HepG2 (cell line): ENCODE data around the gene EYA2. TPM values are rescaled to one million over a fixed set of nuclear protein-coding genes. Genes with fewer than 3 reads are reported as not detected.

Experiments
- AHDC1 ChIP-seq: sonication (generic); formaldehyde crosslinking; IDR thresholded peaks from 2 replicates; pipeline ENCODE4 v1.5.1; 2020; ENCODE audit warnings: mild to moderate bottlenecking, missing genetic modification reagents, borderline replicate concordance
- ATM ChIP-seq: fragments of 450-650 bp; IDR thresholded peaks from 2 replicates; pipeline ENCODE4 v1.7.1; 2017; ENCODE audit warnings: mild to moderate bottlenecking, borderline replicate concordance
- CENPX ChIP-seq: sonication (generic); formaldehyde crosslinking; IDR thresholded peaks from 2 replicates; pipeline ENCODE4 v1.9.0; 2021; ENCODE audit warnings: mild to moderate bottlenecking, missing genetic modification reagents, moderate library complexity
- CHD2 ChIP-seq: IDR thresholded peaks from 2 replicates; pipeline ENCODE4 v1.6.1; 2011; ENCODE audit warnings: low read depth, low read length, improper control_type of control experiment
- CREM ChIP-seq, 2 experiments: sonication (generic) in 1 of 2; formaldehyde crosslinking in 1 of 2; IDR thresholded peaks; 2 replicates each; pipeline versions ENCODE4 v1.4.0 to v1.6.1; 2016 to 2020; ENCODE audit warnings: antibody characterized with exemption in 1 of 2, mild to moderate bottlenecking in 1 of 2, missing genetic modification reagents in 1 of 2
- HNF4A ChIP-seq: sonication (generic); formaldehyde crosslinking; IDR thresholded peaks from 2 replicates; pipeline ENCODE4 v1.4.0; 2020; ENCODE audit warnings: missing genetic modification reagents
- HNRNPL ChIP-seq: fragments of 200-400 bp; formaldehyde crosslinking; IDR thresholded peaks from 2 replicates; pipeline ENCODE4 v1.6.1; 2017; ENCODE audit warnings: mild to moderate bottlenecking, low read depth, low read length
- IRF1 ChIP-seq: sonication (generic); formaldehyde crosslinking; IDR thresholded peaks from 2 replicates; pipeline ENCODE4 v1.4.0; 2020; ENCODE audit warnings: low read depth, mild to moderate bottlenecking, missing genetic modification reagents
- KLF11 ChIP-seq: IDR thresholded peaks from 2 replicates; pipeline ENCODE4 v1.6.1; 2016; ENCODE audit warnings: missing compliant biosample characterization
- MXD1 ChIP-seq: sonication (generic); formaldehyde crosslinking; IDR thresholded peaks from 2 replicates; pipeline ENCODE4 v1.4.0; 2020; ENCODE audit warnings: mild to moderate bottlenecking, missing genetic modification reagents
- PHB2 ChIP-seq: fragments of 450-650 bp; IDR thresholded peaks from 2 replicates; pipeline ENCODE4 v1.6.1; 2018; ENCODE audit not compliant: partially characterized antibody
- PITX1 ChIP-seq: sonication (generic); formaldehyde crosslinking; IDR thresholded peaks from 2 replicates; pipeline ENCODE4 v1.5.1; 2020; ENCODE audit warnings: mild to moderate bottlenecking, missing genetic modification reagents
- SP4 ChIP-seq: sonication (generic); formaldehyde crosslinking; IDR thresholded peaks from 2 replicates; pipeline ENCODE4 v1.8.1; 2023; ENCODE audit warnings: mild to moderate bottlenecking, missing genetic modification reagents
- SP5 ChIP-seq: IDR thresholded peaks from 2 replicates; pipeline ENCODE4 v1.6.1; 2016; ENCODE audit warnings: low read depth, borderline replicate concordance
- ZFP36 ChIP-seq: fragments of 150-350 bp; IDR thresholded peaks from 2 replicates; pipeline ENCODE4 v1.6.1; 2018; ENCODE audit warnings: borderline replicate concordance, low read length, low read depth; ENCODE audit not compliant: partially characterized antibody
- ZNF225 ChIP-seq: sonication (generic); formaldehyde crosslinking; IDR thresholded peaks from 2 replicates; pipeline ENCODE4 v1.4.0; 2020; ENCODE audit warnings: mild to moderate bottlenecking, missing genetic modification reagents
- ZNF296 ChIP-seq: sonication (generic); formaldehyde crosslinking; conservative IDR thresholded peaks from 2 replicates; pipeline ENCODE4 v1.5.0; 2020; ENCODE audit warnings: mild to moderate bottlenecking, missing genetic modification reagents
- ZNF543 ChIP-seq: sonication (generic); formaldehyde crosslinking; IDR thresholded peaks from 2 replicates; pipeline ENCODE4 v1.4.0; 2020; ENCODE audit warnings: mild to moderate bottlenecking, missing genetic modification reagents
- ZNF776 ChIP-seq: sonication (generic); formaldehyde crosslinking; IDR thresholded peaks from 2 replicates; pipeline ENCODE4 v1.4.0; 2020; ENCODE audit warnings: mild to moderate bottlenecking, missing genetic modification reagents
- polyA plus RNA-seq, 8 experiments: library from polyadenylated mRNA; depleted of rRNA in 3 of 8; stranded (reverse) in 7 of 8; unstranded in 1 of 8; fragments of >200 nt; fragmentation: Illumina TruSeq in 4 of 8; extraction: Trizol in 4 of 8; gene quantifications; 2 replicates each; pipeline versions ENCODE4 v1.2.1 to v1.2.3, GENCODE V29; 2011 to 2016; ENCODE audit warnings: low read depth in 4 of 8, missing spikeins in 1 of 8, mixed read lengths in 1 of 8; ENCODE audit not compliant: insufficient read depth in 1 of 8
- total RNA-seq, 5 experiments: library from RNA; depleted of rRNA; stranded (reverse); fragments of >200 nt; fragmentation: Illumina TruSeq; extraction: Trizol; gene quantifications; 2 replicates each; pipeline ENCODE4 v1.2.3, GENCODE V29; 2016; ENCODE audit warnings: low read depth in 1 of 5

The EYA2 gene
- total and polyA plus RNA-seq, 2 of the 13 experiments (the other 11 are each of a cell fraction or from before 2014, with no cell fraction given) = not detected

GRCh38 chr20:47196091-47197081 is 301.7 kb downstream of the EYA2 start (continued):
- TF ChIP-seq AHDC1 (CRISPR knock-in tag) = no peak
- TF ChIP-seq KLF11 (CRISPR knock-in tag) = no peak
- peak; percentile 66; the same call in 1 of the 2 replicates for TF ChIP-seq ZNF776 (CRISPR knock-in tag)
- no peak for TF ChIP-seq CREM (IDR thresholded peaks at IDR 0.05)
- TF ChIP-seq CREM (CRISPR knock-in tag; IDR thresholded peaks at IDR 0.05) = no peak
- no peak for TF ChIP-seq MXD1
- peak; percentile 29; the same call in 1 of the 2 replicates for TF ChIP-seq HNF4A (CRISPR knock-in tag)
- TF ChIP-seq CHD2 = no peak
- TF ChIP-seq PHB2 = no peak
- no peak for TF ChIP-seq ZNF225 (CRISPR knock-in tag)
- no peak for TF ChIP-seq ATM
- TF ChIP-seq CENPX = no peak
- no peak for TF ChIP-seq SP4 (CRISPR knock-in tag)
- TF ChIP-seq SP5 (CRISPR knock-in tag) = 0 out of 2 replicates have a peak, but pooled peaks have one; percentile 7
- TF ChIP-seq ZNF296 (CRISPR knock-in tag) = 0 out of 2 replicates have a peak, but pooled peaks have one; percentile 20
- TF ChIP-seq ZFP36 = no peak
- no peak for TF ChIP-seq HNRNPL
- TF ChIP-seq ZNF543 = no peak
- TF ChIP-seq IRF1 (CRISPR knock-in tag) = no peak
- TF ChIP-seq PITX1 = peak; percentile 67; the same call in 1 of the 2 replicates
